ENCODE measurements around the gene YLPM1. TPM values are rescaled to one million over a fixed set of nuclear protein-coding genes. Genes with fewer than 3 reads are reported as not detected.

The YLPM1 gene
- total RNA-seq, 1 donor from 2014 or later: 90.4 TPM

DNA sequence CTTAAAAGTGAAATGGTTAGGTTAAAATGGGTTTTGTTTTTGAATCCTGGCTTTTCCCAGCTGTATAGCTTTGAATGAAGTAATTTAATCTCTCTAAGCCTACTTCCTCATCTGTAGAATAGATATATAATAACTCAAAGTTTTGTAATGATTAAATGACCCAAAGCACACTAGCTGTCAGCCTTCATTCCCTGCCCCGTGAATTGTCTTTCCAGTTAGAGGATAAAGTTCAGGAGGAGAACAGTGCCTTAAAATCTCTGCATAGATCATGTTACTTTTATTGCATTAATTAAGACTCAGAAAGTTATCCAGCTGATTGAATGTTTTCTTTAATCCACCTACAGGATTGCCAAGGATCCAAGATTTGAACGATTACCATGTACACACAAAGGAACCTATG is 30.7 kb upstream of the YLPM1 start:
- Mint-ChIP-seq H3K4me3 (no peak overlapping the region), H3K36me3 (peaks cover 13% of the 10 kb centered on the region), H3K4me1 (ENCODE audit: unreplicated experiment) (no peaks in the 10 kb centered on the region), H3K27me3 (no peaks in the 10 kb centered on the region), H3K9me3 (no peaks in the 10 kb centered on the region), H3K27ac (no peak overlapping the region)
- DNase-seq (ENCODE audit: extremely low spot score, unreplicated experiment): no peak
- TF ChIP-seq CTCF (conservative IDR thresholded peaks at IDR 0.05): no peak

GRCh38 chr14:74733221-74733620 is 29.9 kb upstream of the YLPM1 start:
- no peak for DNase-seq (ENCODE audit: extremely low spot score, unreplicated experiment)
- no peak for TF ChIP-seq CTCF (conservative IDR thresholded peaks at IDR 0.05)
- Mint-ChIP-seq H3K9me3 (no peaks in the 10 kb centered on the region), H3K4me1 (ENCODE audit: unreplicated experiment) (no peaks in the 10 kb centered on the region), H3K4me3 (no peak overlapping the region), H3K36me3 (peaks cover 13% of the 10 kb centered on the region), H3K27me3 (no peaks in the 10 kb centered on the region), H3K27ac (no peak overlapping the region)

- Mint-ChIP-seq H3K36me3 (peaks cover 13% of the 10 kb centered on the region), H3K4me3 (no peak overlapping the region), H3K27ac (no peak overlapping the region), H3K4me1 (ENCODE audit: unreplicated experiment) (no peaks in the 10 kb centered on the region), H3K27me3 (no peaks in the 10 kb centered on the region), H3K9me3 (no peaks in the 10 kb centered on the region)
- no peak for DNase-seq (ENCODE audit: extremely low spot score, unreplicated experiment)
- TF ChIP-seq CTCF (conservative IDR thresholded peaks at IDR 0.05): no peak
These were observed 28.0 kb upstream of the YLPM1 start for GRCh38 chr14:74735125-74735524.

DNA sequence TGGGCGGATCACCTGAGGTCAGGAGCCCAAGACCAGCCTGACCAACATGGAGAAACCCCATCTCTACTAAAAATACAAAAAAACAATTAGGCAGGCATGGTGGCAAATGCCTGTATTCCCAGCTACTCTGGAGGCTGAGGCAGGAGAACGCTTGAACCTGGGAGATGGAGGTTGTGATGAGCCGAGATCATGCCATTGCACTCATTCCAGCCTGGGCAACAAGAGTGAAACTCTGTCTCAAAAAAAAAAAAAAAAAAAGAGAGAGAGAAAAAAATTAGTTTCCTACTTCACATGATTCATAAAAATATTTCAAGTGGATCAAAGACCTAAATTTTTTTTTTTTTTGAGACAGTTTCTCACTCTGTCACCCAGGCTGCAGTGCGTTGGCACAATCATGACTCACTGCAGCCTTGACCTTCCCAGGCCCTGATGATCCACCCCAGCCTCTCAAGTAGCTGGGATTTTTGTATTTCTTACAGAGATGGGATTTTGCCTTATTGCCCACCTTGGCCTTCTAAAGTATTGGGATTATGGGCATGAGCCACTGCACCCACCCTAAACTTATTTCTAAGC is 25.3 kb upstream of the YLPM1 start:
- Mint-ChIP-seq H3K27me3 (no peaks in the 10 kb centered on the region), H3K4me3 (no peak overlapping the region), H3K9me3 (no peaks in the 10 kb centered on the region), H3K4me1 (ENCODE audit: unreplicated experiment) (no peaks in the 10 kb centered on the region), H3K36me3 (peaks cover 13% of the 10 kb centered on the region), H3K27ac (no peak overlapping the region)
- no peak for TF ChIP-seq CTCF (conservative IDR thresholded peaks at IDR 0.05)
- no peak for DNase-seq (ENCODE audit: extremely low spot score, unreplicated experiment)

- Mint-ChIP-seq H3K36me3 (peaks cover 13% of the 10 kb centered on the region), H3K9me3 (no peaks in the 10 kb centered on the region), H3K27me3 (no peaks in the 10 kb centered on the region), H3K27ac (no peak overlapping the region), H3K4me3 (no peak overlapping the region), H3K4me1 (ENCODE audit: unreplicated experiment) (no peaks in the 10 kb centered on the region)
- no peak for DNase-seq (ENCODE audit: extremely low spot score, unreplicated experiment)
- no peak for TF ChIP-seq CTCF (conservative IDR thresholded peaks at IDR 0.05)
These were observed 23.7 kb upstream of the YLPM1 start for GRCh38 chr14:74739293-74740030.

Data from type B pancreatic cell (in vitro differentiated cells).